Loucy (cell line): ENCODE measurements around the gene ETNK2.

Experiments
- H2AFZ ChIP-seq: fragments of 200-600 bp; sonication (generic); 2 replicates; pipeline ENCODE4 v1.6.0; 2016; ENCODE audit warnings: antibody characterized with exemption, mild to moderate bottlenecking, low read length, moderate library complexity
- H3F3A ChIP-seq: fragments of 200-600 bp; 2 replicates; pipeline ENCODE4 v1.6.0; 2016; ENCODE audit warnings: antibody characterized with exemption, low read depth, mild to moderate bottlenecking
- H3K27me3 ChIP-seq: fragments of 200-600 bp; sonication (generic); 2 replicates; pipeline ENCODE4 v1.6.1; 2014; ENCODE audit warnings: low read length, mild to moderate bottlenecking; ENCODE audit not compliant: insufficient read depth, poor library complexity, severe bottlenecking
- H3K36me3 ChIP-seq: fragments of 200-600 bp; sonication (generic); 2 replicates; pipeline ENCODE4 v1.6.1; 2016; ENCODE audit warnings: low read length; ENCODE audit not compliant: insufficient read depth
- H3K4me1 ChIP-seq: fragments of 200-600 bp; sonication (generic); 2 replicates; pipeline ENCODE4 v1.5.1; 2014; ENCODE audit warnings: low read length, mild to moderate bottlenecking; ENCODE audit not compliant: insufficient read depth, poor library complexity, severe bottlenecking
- H3K4me2 ChIP-seq: fragments of 200-600 bp; sonication (generic); 2 replicates; pipeline ENCODE4 v1.6.0; 2014; ENCODE audit warnings: antibody characterized with exemption, low read length, low read depth, mild to moderate bottlenecking; ENCODE audit not compliant: poor library complexity, severe bottlenecking
- H3K4me3 ChIP-seq: fragments of 200-600 bp; sonication (generic); 2 replicates; pipeline ENCODE4 v1.5.1; 2014; ENCODE audit warnings: low read length, mild to moderate bottlenecking, mixed read lengths; ENCODE audit not compliant: poor library complexity, severe bottlenecking
- H3K79me2 ChIP-seq: fragments of 200-600 bp; sonication (generic); 2 replicates; pipeline ENCODE4 v1.6.1; 2014; ENCODE audit warnings: low read length; ENCODE audit not compliant: insufficient read depth
- H3K9ac ChIP-seq: fragments of 200-600 bp; sonication (generic); 2 replicates; pipeline ENCODE4 v1.6.0; 2014; ENCODE audit warnings: mild to moderate bottlenecking, low read depth, low read length, moderate library complexity; ENCODE audit not compliant: poor library complexity, severe bottlenecking
- H3K9me2 ChIP-seq: fragments of 200-600 bp; sonication (generic); replicated peaks from 2 replicates; pipeline ENCODE4 v1.6.1; 2016; ENCODE audit warnings: low read depth, low read length, mixed read lengths
- H3K9me3 ChIP-seq: fragments of 200-600 bp; sonication (generic); 2 replicates; pipeline ENCODE4 v1.6.1; 2014; ENCODE audit warnings: mild to moderate bottlenecking, antibody characterized with exemption, low read length, low read depth; ENCODE audit not compliant: insufficient read depth
- H4K20me1 ChIP-seq: fragments of 200-600 bp; sonication (generic); 2 replicates; pipeline ENCODE4 v1.6.0; 2014; ENCODE audit warnings: antibody characterized with exemption, low read length, mild to moderate bottlenecking; ENCODE audit not compliant: insufficient read depth, poor library complexity, severe bottlenecking
- CTCF ChIP-seq: fragments of 200-600 bp; sonication (generic); conservative IDR thresholded peaks from 2 replicates; pipeline ENCODE4 v1.5.1; 2014; ENCODE audit warnings: mild to moderate bottlenecking, antibody characterized with exemption, low read length
- EZH2phosphoT487 ChIP-seq: fragments of 200-600 bp; IDR thresholded peaks from 2 replicates; pipeline ENCODE4 v1.6.1; 2018; ENCODE audit warnings: antibody characterized with exemption, mild to moderate bottlenecking, moderate library complexity, borderline replicate concordance

Gene ETNK2

DNA sequence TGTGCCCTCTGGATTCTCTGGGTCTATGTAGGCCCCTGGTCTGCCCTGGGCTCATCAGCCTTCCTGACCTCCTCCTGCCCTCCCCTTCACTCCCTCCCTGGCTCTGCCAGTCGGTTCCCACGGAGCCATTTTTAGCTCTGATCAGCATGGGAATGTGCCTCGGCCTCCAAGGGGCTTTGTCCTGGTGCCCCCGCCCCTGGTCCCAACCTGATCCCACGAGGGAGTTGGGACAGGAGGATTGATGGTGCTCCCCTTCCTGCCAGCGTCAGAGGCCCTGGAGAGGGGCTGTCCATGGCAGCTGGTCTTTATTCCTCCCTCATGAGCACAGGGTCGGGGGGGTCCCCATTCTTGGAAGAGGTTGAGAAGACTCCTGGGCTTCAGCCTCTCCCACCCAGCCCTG, 24.9 kb downstream of the ETNK2 start:
- Histone ChIP-seq H4K20me1 (no peaks in the 10 kb centered on the region), H3K4me3 (no peak overlapping the region), H3K9ac (no peak overlapping the region), H3K9me3 (no peaks in the 10 kb centered on the region), H3F3A (no peaks in the 10 kb centered on the region), H3K4me1 (peaks cover 13% of the 10 kb centered on the region), H3K27me3 (no peaks in the 10 kb centered on the region), H2AFZ (no peak overlapping the region), H3K36me3 (no peaks in the 10 kb centered on the region), H3K4me2 (no peak overlapping the region), H3K79me2 (no peaks in the 10 kb centered on the region), H3K9me2 (no peaks in the 10 kb centered on the region)
- TF ChIP-seq CTCF (no peak), EZH2phosphoT487 (no peak)

DNA sequence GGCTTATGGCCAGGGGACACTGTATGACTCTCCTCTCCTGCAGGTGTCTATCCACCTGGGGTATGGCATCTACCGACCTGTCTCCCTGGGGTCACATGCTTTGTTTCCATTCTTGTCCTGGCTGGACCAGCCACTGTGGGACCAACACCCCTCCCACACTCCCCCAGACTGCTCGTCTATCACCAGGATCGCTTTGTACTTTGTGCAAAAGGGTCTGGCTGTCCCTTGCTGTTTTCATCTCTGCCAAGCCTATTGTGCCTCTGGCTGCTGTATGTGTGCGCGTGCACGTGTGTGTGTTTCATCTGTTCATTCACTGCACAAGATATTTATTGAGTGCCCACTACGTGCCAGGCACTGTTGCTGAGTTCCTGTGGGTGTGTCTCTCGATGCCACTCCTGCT, 25.5 kb downstream of the ETNK2 start:
- Histone ChIP-seq H3K9me3 (no peaks in the 10 kb centered on the region), H2AFZ (no peak overlapping the region), H3K27me3 (no peaks in the 10 kb centered on the region), H3K9ac (no peak overlapping the region), H3K4me3 (no peak overlapping the region), H3K9me2 (no peaks in the 10 kb centered on the region), H3K36me3 (no peaks in the 10 kb centered on the region), H4K20me1 (no peaks in the 10 kb centered on the region), H3K4me2 (no peak overlapping the region), H3K4me1 (peaks cover 13% of the 10 kb centered on the region), H3K79me2 (no peaks in the 10 kb centered on the region), H3F3A (no peaks in the 10 kb centered on the region)
- TF ChIP-seq CTCF (no peak), EZH2phosphoT487 (no peak)

DNA sequence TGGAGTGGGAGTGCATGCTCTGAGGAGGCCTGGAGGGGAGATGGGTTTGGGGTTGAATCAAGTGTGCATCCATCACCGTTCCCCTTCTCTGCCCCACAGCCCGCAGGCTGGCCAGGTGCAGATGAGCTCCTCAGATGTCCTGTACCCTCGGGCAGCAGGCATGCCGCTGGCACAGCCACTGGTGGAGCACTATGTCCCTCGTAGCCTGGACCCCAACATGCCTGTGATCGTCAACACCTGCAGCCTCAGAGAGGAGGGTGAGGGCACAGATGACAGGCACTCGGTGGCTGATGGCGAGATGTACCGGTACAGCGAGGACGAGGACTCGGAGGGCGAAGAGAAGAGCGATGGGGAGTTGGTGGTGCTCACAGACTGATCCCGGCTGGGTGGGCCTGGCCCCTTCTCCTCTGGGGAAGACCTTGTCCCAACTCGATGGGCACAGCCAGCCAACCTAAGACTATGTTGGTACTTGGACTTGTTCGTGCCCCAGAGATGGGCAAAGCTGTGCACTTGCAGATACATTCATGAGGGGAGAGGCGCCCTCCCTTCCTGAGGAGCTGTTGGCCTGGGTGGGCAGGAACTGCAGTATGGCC, 26.0 kb downstream of the ETNK2 start:
- Histone ChIP-seq H3K9me3 (no peaks in the 10 kb centered on the region), H3K9me2 (no peaks in the 10 kb centered on the region), H4K20me1 (no peaks in the 10 kb centered on the region), H3K27me3 (no peaks in the 10 kb centered on the region), H3K4me2 (no peak overlapping the region), H3K79me2 (no peaks in the 10 kb centered on the region), H2AFZ (no peak overlapping the region), H3K4me3 (no peak overlapping the region), H3K9ac (no peak overlapping the region), H3K4me1 (peaks cover 13% of the 10 kb centered on the region), H3F3A (no peaks in the 10 kb centered on the region), H3K36me3 (no peaks in the 10 kb centered on the region)
- no peak for TF ChIP-seq CTCF
- no peak for TF ChIP-seq EZH2phosphoT487
